K562 (cell line): Measurements from ENCODE around the gene CBFA2T3. TPM values are rescaled to one million over a fixed set of nuclear protein-coding genes. Genes with fewer than 3 reads are reported as not detected.

Experiments
- HMBOX1 ChIP-seq: sonication (generic); IDR thresholded peaks from 2 replicates; pipeline ENCODE4 v1.6.1; 2016
- HMG20B ChIP-seq: fragments of 250-450 bp; sonication (Bioruptor Pico); IDR thresholded peaks from 2 replicates; pipeline ENCODE4 v1.5.0; 2021; ENCODE audit warnings: mild to moderate bottlenecking
- HNRNPK ChIP-seq: fragments of 200-400 bp; formaldehyde crosslinking; IDR thresholded peaks from one replicate; pipeline ENCODE4 v1.6.1; 2018; ENCODE audit warnings: mild to moderate bottlenecking, low read depth, low read length; ENCODE audit not compliant: poor library complexity, severe bottlenecking
- HSF4 ChIP-seq: fragments of 250-450 bp; sonication (Bioruptor Pico); IDR thresholded peaks from 2 replicates; pipeline ENCODE4 v2.1.2; 2022; ENCODE audit warnings: mild to moderate bottlenecking, moderate library complexity, borderline replicate concordance
- MTF1 ChIP-seq: fragments of 250-450 bp; sonication (Bioruptor Pico); IDR thresholded peaks from 2 replicates; pipeline ENCODE4 v1.9.0; 2021; ENCODE audit warnings: moderate library complexity, mild to moderate bottlenecking, inconsistent platforms, borderline replicate concordance
- NFRKB ChIP-seq: fragments of 450-650 bp; IDR thresholded peaks from 2 replicates; pipeline ENCODE4 v1.6.1; 2016; ENCODE audit warnings: low read depth
- PML ChIP-seq: IDR thresholded peaks from 2 replicates; pipeline ENCODE4 v1.6.1; 2012; ENCODE audit warnings: low read length, inconsistent platforms
- POLR2AphosphoS2 ChIP-seq: IDR thresholded peaks from 2 replicates; pipeline ENCODE4 v1.6.1; 2012; ENCODE audit warnings: low read length, improper control_type of control experiment
- RAD21 ChIP-seq, 2 experiments: fragments of 250-450 bp in 1 of 2; fragments of 450-650 bp in 1 of 2; sonication (Bioruptor Pico) in 1 of 2; formaldehyde crosslinking in 1 of 2; IDR thresholded peaks in 1 of 2; conservative IDR thresholded peaks in 1 of 2; 2 replicates each; pipeline versions ENCODE4 v1.4.0 to v1.8.0; 2020 to 2022; ENCODE audit warnings: mild to moderate bottlenecking in 2 of 2, moderate library complexity in 1 of 2
- SMAD1 ChIP-seq: fragments of 150-350 bp; IDR thresholded peaks from 2 replicates; pipeline ENCODE4 v1.6.1; 2014; ENCODE audit warnings: low read length, low read depth; ENCODE audit not compliant: partially characterized antibody
- TFAM ChIP-seq: fragments of 250-450 bp; sonication (Bioruptor Pico); conservative IDR thresholded peaks from 2 replicates; pipeline ENCODE4 v1.5.0; 2021; ENCODE audit warnings: mild to moderate bottlenecking, moderate library complexity
- U2AF2 ChIP-seq: fragments of 200-400 bp; formaldehyde crosslinking; optimal IDR thresholded peaks from 2 replicates; pipeline ENCODE3; 2017; ENCODE audit warnings: low read depth, mild to moderate bottlenecking, low read length
- USF1 ChIP-seq: sonication (generic); formaldehyde crosslinking; IDR thresholded peaks from 2 replicates; pipeline ENCODE4 v1.9.0; 2022; ENCODE audit warnings: mild to moderate bottlenecking, missing genetic modification reagents
- ZEB2 ChIP-seq: fragments of 450-650 bp; IDR thresholded peaks from 2 replicates; pipeline ENCODE4 v1.6.1; 2016
- ZFP30 ChIP-seq: fragments of 250-450 bp; sonication (Bioruptor Pico); IDR thresholded peaks from 2 replicates; pipeline ENCODE4 v1.8.0; 2022; ENCODE audit warnings: moderate library complexity, mild to moderate bottlenecking, inconsistent platforms, borderline replicate concordance
- ZKSCAN3 ChIP-seq: fragments of 250-450 bp; sonication (Bioruptor Pico); IDR thresholded peaks from 2 replicates; pipeline ENCODE4 v1.4.0; 2020
- ZMIZ1 ChIP-seq, 2 experiments: fragments of 150-350 bp in 1 of 2; IDR thresholded peaks; 2 replicates each; pipeline ENCODE4 v1.6.1; 2012 to 2016; ENCODE audit warnings: low read depth in 2 of 2, low read length in 2 of 2, mild to moderate bottlenecking in 1 of 2, moderate library complexity in 1 of 2
- ZNF121 ChIP-seq: sonication (generic); formaldehyde crosslinking; conservative IDR thresholded peaks from 2 replicates; pipeline ENCODE4 v1.8.0; 2022; ENCODE audit warnings: missing genetic modification reagents
- ZNF124 ChIP-seq: sonication (generic); formaldehyde crosslinking; IDR thresholded peaks from 2 replicates; pipeline ENCODE4 v1.8.1; 2022; ENCODE audit warnings: missing genetic modification reagents
- ZNF184 ChIP-seq: sonication (generic); formaldehyde crosslinking; IDR thresholded peaks from 2 replicates; pipeline ENCODE4 v1.5.0; 2020; ENCODE audit warnings: missing genetic modification reagents
- ZNF253 ChIP-seq: fragments of 250-450 bp; sonication (Bioruptor Pico); conservative IDR thresholded peaks from 2 replicates; pipeline ENCODE4 v1.6.1; 2021; ENCODE audit warnings: mild to moderate bottlenecking
- ZNF740 ChIP-seq, 3 experiments: fragments of 200-800 bp in 1 of 3; sonication (Bioruptor generic) in 1 of 3; sonication (generic) in 1 of 3; formaldehyde crosslinking in 1 of 3; IDR thresholded peaks; 2 replicates each; pipeline versions ENCODE4 v1.6.1 to v1.8.0; 2016 to 2022; ENCODE audit warnings: mild to moderate bottlenecking in 2 of 3, missing compliant biosample characterization in 2 of 3, missing genetic modification characterization in 2 of 3, missing genetic modification reagents in 1 of 3
- ZNF830 ChIP-seq: fragments of 250-450 bp; sonication (Bioruptor Pico); IDR thresholded peaks from 2 replicates; pipeline ENCODE4 v1.5.0; 2021; ENCODE audit warnings: mild to moderate bottlenecking
- polyA plus RNA-seq, 8 experiments: library from polyadenylated mRNA; depleted of rRNA in 4 of 8; stranded (reverse) in 5 of 8; unstranded in 3 of 8; fragments of >200 nt; fragmentation: Nextera tagmentation in 2 of 8; fragmentation: Illumina TruSeq in 1 of 8; extraction: Ambion mirVana in 2 of 8; extraction: Trizol in 1 of 8; gene quantifications; 2 replicates each; pipeline versions ENCODE4 v1.2.1 to v1.2.3, GENCODE V29; 2011 to 2014; ENCODE audit warnings: inconsistent platforms in 1 of 8, missing spikeins in 1 of 8
- total RNA-seq, 7 experiments: library from RNA; depleted of rRNA in 6 of 7; stranded (reverse); fragments of >200 nt in 6 of 7; fragmentation: Illumina TruSeq in 2 of 7; extraction: Trizol in 2 of 7; gene quantifications; 2 replicates each; pipeline versions ENCODE4 v1.2.1 to v1.2.3, GENCODE V29; 2011 to 2021; ENCODE audit warnings: low replicate concordance in 1 of 7

The CBFA2T3 gene
- total and polyA plus RNA-seq, 9 of the 15 experiments (the other 6 are each of a cell fraction or from before 2014, with no cell fraction given) = 2.3 to 145 (median 6.7) TPM

GRCh38 chr16:89004209-89004831 is 27.3 kb upstream of the CBFA2T3 start (continued):
- TF ChIP-seq USF1 = peak; percentile 87
- TF ChIP-seq ZNF830 (CRISPR knock-in tag) = no peak
- peak; percentile 19; the same call in 1 of the 2 replicates for TF ChIP-seq ZEB2
- TF ChIP-seq U2AF2 = no peak
- no peak for TF ChIP-seq TFAM (CRISPR knock-in tag)
- 0 out of 2 replicates have a peak, but pooled peaks have one; percentile 23 for TF ChIP-seq ZNF253
- TF ChIP-seq ZMIZ1 (IDR thresholded peaks at IDR 0.05; ENCODE audit: low read depth in 2 of 2, low read length in 2 of 2) = peak in 1 of 2 experiments; percentile 99; a peak in 2 of 4 replicates
- TF ChIP-seq RAD21 (CRISPR knock-in tag; conservative IDR thresholded peaks at IDR 0.05 in 1 of 2, IDR thresholded peaks at IDR 0.05 in 1 of 2) = peak; percentile 38 to 44
- TF ChIP-seq MTF1 = no peak
- no peak for TF ChIP-seq HNRNPK
- TF ChIP-seq SMAD1 = peak; percentile 98
- 0 out of 2 replicates have a peak, but pooled peaks have one; percentile 18 for TF ChIP-seq HMBOX1
- TF ChIP-seq ZFP30 (CRISPR knock-in tag) = no peak
- TF ChIP-seq ZKSCAN3 = no peak
- no peak for TF ChIP-seq ZNF740 (CRISPR knock-in tag; IDR thresholded peaks at IDR 0.05)
- TF ChIP-seq ZNF740 (tag; IDR thresholded peaks at IDR 0.05) = peak in 1 of 2 experiments; percentile 5; a peak in 1 of 4 replicates
- no peak for TF ChIP-seq HSF4 (CRISPR knock-in tag)
- TF ChIP-seq ZNF121 (CRISPR knock-in tag) = no peak
- TF ChIP-seq ZNF184 (CRISPR knock-in tag) = no peak
- TF ChIP-seq ZNF124 (CRISPR knock-in tag) = no peak
- TF ChIP-seq PML = peak; percentile 99
- TF ChIP-seq NFRKB = no peak
- TF ChIP-seq POLR2AphosphoS2 = no peak
- TF ChIP-seq HMG20B = no peak
